Activated CD8-positive, alpha-beta T cell treated with anti-CD3 and anti-CD28 coated beads for 36 hours (primary cell): ENCODE measurements around the gene PNPLA5. TPM values are rescaled to one million over a fixed set of nuclear protein-coding genes. Genes with fewer than 3 reads are reported as not detected.

Experiments
- ATAC-seq: fragments of 200-7000 bp; cut with Tn5 transposase; one replicate; pipeline ENCODE4 v1.10.0; 2021; ENCODE audit warnings: mild to moderate bottlenecking, moderate library complexity
- CTCF ChIA-PET: fragments of 350-600 bp; sonication (Branson Sonifier 250); formaldehyde crosslinking; loops from one replicate; lab custom pipeline; 2021; ENCODE audit warnings: antibody characterized with exemption; lab: Charles Lee
- POLR2A ChIA-PET: fragments of 350-600 bp; sonication (Branson Sonifier 250); formaldehyde crosslinking; loops from one replicate; lab custom pipeline; 2021; ENCODE audit warnings: antibody characterized with exemption; lab: Charles Lee
- DNase-seq: peaks from one replicate; pipeline ENCODE4 v3.0.0-alpha.2; 2020
- H3K27ac Mint-ChIP-seq: one replicate; pipeline ENCODE4 v1.8.0; 2021; ENCODE audit warnings: mild to moderate bottlenecking, mixed read lengths
- H3K27me3 Mint-ChIP-seq: one replicate; pipeline ENCODE4 v1.8.0; 2021; ENCODE audit warnings: mixed read lengths
- H3K36me3 Mint-ChIP-seq: one replicate; pipeline ENCODE4 v1.8.0; 2021; ENCODE audit warnings: low read depth, mixed read lengths
- H3K4me1 Mint-ChIP-seq: one replicate; pipeline ENCODE4 v1.8.0; 2021; ENCODE audit warnings: low read depth, mixed read lengths
- H3K4me3 Mint-ChIP-seq: one replicate; pipeline ENCODE4 v1.8.0; 2021; ENCODE audit warnings: mild to moderate bottlenecking, moderate library complexity, mixed read lengths
- H3K9me3 Mint-ChIP-seq: one replicate; pipeline ENCODE4 v1.8.0; 2021; ENCODE audit warnings: mixed read lengths
- intact Hi-C: fragments of 100-400 bp; cut with micrococcal nuclease; formaldehyde crosslinking; loops from one replicate; pipeline ENCODE4 v1.10.0; 2022
- total RNA-seq, 2 experiments: library from RNA; stranded (reverse); gene quantifications; one replicate each; pipeline ENCODE4 v1.2.3, GENCODE V29; 2021
- TF ChIP-seq, protein P1 (sequence below): fragments of 200-600 bp; IDR thresholded peaks from one replicate; pipeline ENCODE4 v1.8.0; 2022; ENCODE audit warnings: antibody characterized with exemption, mild to moderate bottlenecking

PNPLA5 gene
- total RNA-seq, 2 experiments from 2014 or later = not detected

DNA sequence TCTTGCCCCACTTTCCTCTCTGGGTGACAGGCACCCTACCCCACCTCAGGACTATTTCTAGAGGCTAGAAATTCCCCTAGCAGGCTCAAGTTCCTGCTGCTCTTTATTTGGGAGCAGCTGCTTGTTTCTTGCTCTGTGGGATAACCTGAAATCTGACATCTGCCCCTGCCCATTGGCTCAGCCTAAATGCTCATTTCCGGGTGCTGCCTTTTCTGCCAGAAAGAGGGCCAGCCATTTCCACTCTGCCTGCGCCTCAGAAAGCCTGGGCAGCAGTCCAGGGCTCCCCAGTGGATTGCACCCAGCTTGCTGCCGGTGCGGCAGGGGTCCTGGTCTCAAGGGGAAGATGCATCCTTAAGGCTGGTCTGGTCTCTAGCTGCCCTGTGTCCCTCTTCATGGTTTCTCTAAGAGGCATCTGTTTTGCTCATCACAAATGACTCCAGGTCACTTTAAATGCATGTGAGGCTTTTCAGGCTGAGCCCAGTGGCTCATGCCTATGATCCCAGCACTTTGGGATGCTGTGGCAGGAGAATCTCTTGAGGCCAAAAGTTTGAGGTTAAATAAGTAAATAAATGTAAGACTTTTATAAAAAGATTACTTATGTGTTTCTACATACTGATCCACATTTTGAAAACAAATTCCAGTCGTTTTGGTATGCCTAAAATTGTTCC, 10.3 kb upstream of the PNPLA5 start:
- no peaks in the 10 kb centered on the region for H3K36me3 Mint-ChIP-seq
- no peak for DNase-seq
- ChIA-PET CTCF (interaction anchor here (0.8 to 2.5 kb wide), 2 partner anchors 19 kb away, joined by 3 to 6 read pairs; no protein-coding TSS in a partner anchor), POLR2A (no interaction called here)
- peaks cover 3% of the 10 kb centered on the region for H3K27me3 Mint-ChIP-seq
- H3K4me1 Mint-ChIP-seq = no peaks in the 10 kb centered on the region
- no peak overlapping the region for H3K4me3 Mint-ChIP-seq
- no peaks in the 10 kb centered on the region for H3K9me3 Mint-ChIP-seq
- no peak for ATAC-seq
- no peak overlapping the region for H3K27ac Mint-ChIP-seq
- intact Hi-C loops = no loop called here
- TF ChIP-seq, protein P1, sequence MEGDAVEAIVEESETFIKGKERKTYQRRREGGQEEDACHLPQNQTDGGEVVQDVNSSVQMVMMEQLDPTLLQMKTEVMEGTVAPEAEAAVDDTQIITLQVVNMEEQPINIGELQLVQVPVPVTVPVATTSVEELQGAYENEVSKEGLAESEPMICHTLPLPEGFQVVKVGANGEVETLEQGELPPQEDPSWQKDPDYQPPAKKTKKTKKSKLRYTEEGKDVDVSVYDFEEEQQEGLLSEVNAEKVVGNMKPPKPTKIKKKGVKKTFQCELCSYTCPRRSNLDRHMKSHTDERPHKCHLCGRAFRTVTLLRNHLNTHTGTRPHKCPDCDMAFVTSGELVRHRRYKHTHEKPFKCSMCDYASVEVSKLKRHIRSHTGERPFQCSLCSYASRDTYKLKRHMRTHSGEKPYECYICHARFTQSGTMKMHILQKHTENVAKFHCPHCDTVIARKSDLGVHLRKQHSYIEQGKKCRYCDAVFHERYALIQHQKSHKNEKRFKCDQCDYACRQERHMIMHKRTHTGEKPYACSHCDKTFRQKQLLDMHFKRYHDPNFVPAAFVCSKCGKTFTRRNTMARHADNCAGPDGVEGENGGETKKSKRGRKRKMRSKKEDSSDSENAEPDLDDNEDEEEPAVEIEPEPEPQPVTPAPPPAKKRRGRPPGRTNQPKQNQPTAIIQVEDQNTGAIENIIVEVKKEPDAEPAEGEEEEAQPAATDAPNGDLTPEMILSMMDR = no peak

DNA sequence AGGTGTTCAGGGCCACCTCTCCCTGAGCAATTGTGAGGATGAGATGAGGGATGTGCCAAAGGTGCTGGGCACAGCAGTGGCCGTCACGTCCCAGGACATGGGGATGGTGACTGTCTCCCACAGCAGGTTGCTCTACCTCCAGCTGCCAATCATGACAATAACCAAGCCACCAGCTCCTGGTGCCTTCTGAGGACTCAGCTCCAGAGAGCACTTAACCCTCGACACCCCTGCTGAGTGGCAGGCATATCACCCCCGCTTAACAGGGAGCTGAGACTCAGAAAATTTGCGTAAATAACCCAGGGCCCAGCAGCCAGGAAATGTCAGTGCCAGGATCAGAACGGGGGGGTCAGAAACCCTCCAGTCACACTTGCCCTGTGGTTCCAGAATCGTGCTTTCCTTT, 8.4 kb upstream of the PNPLA5 start:
- Mint-ChIP-seq H3K36me3 (no peaks in the 10 kb centered on the region), H3K4me1 (no peaks in the 10 kb centered on the region), H3K27me3 (peaks cover 3% of the 10 kb centered on the region), H3K27ac (no peak overlapping the region), H3K9me3 (no peaks in the 10 kb centered on the region), H3K4me3 (no peak overlapping the region)
- POLR2A ChIA-PET = interaction anchor here (1.3 kb wide), 1 partner anchor 26 kb away, joined by 4 read pairs; no protein-coding TSS in a partner anchor
- ATAC-seq (no peak), DNase-seq (no peak)
- intact Hi-C loops = no loop called here
- TF ChIP-seq, protein P1 = no peak
- CTCF ChIA-PET = interaction anchor here (1.3 to 2.4 kb wide), 2 partner anchors 15 to 17 kb away, joined by 5 to 17 read pairs; no protein-coding TSS in a partner anchor

DNA sequence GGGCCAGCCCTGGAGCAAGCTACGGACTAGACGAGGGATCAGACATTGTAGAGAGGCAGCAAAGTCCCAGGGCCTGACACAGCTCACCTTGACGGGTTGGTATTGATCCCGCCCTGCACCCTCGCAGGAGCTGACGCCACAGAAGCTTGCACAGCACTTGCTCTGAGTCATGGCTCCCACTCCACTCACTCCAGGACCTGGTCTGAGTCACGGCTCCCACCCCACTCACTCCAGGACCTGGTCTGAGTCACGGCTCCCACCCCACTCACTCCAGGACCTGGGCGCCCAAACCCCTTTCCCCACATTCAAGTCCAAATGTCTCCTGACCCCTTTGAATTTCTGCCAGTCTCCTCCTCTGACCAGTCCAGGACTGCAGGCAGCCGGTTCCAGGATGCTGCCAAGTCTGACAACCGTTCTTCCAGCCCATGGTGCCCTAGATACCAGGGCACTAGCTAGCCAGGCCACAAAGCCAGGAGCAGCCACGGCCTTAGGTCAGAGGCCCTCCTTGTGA, 6.0 kb upstream of the PNPLA5 start:
- intact Hi-C loops = no loop called here
- peaks cover 8% of the 10 kb centered on the region for H3K27me3 Mint-ChIP-seq
- TF ChIP-seq, protein P1 = no peak
- no peak overlapping the region for H3K4me3 Mint-ChIP-seq
- ChIA-PET CTCF (interaction anchor here (1.0 to 1.7 kb wide), 4 partner anchors 11 to 48 kb away, joined by 3 to 7 read pairs (median 5); no protein-coding TSS in a partner anchor), POLR2A (interaction anchor here (0.6 kb wide), 1 partner anchor 1180 kb away, joined by 3 read pairs; no protein-coding TSS in a partner anchor)
- H3K4me1 Mint-ChIP-seq = no peaks in the 10 kb centered on the region
- DNase-seq (no peak), ATAC-seq (no peak)
- H3K27ac Mint-ChIP-seq = no peak overlapping the region
- no peaks in the 10 kb centered on the region for H3K36me3 Mint-ChIP-seq
- H3K9me3 Mint-ChIP-seq = no peaks in the 10 kb centered on the region

DNA sequence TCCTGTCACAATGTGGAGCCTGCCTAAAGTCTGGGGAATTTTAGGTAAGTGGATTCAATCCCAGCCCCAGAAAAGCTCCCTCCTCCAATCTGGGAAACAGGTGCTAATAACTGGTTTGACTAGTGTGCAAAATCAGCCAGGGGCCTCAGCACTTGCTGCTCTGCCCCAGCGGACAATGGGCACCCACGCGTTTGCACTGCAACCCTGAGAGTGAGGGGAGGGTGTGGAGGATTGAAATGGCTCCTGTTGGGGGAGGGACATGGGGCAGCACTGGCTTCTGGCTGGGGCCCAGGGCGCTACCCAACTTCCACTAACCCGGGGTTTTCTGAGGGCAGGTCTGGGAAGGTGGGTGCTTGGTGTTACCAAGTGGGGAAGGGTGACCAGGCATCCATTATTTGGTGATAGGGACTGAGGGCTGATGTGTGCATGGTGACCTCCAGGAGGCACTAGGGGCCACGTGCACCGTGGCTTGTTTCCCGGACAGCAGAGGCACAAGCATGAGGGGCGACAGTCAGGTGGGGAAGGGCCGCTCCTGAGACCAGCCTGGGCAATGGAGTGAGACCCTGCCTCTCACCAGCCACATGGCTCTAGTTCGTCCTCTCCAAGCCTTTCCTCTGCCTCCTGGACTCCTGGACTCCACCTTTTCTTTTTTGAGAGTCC, 4.3 kb upstream of the PNPLA5 start:
- Mint-ChIP-seq H3K27me3 (peaks cover 12% of the 10 kb centered on the region), H3K9me3 (no peaks in the 10 kb centered on the region), H3K4me3 (no peak overlapping the region), H3K27ac (no peak overlapping the region), H3K36me3 (no peaks in the 10 kb centered on the region), H3K4me1 (peaks cover 3% of the 10 kb centered on the region)
- DNase-seq = no peak
- POLR2A ChIA-PET = no interaction called here
- no peak for ATAC-seq
- TF ChIP-seq, protein P1 = no peak
- CTCF ChIA-PET = interaction anchor here (1.5 to 1.6 kb wide), 2 partner anchors 11 to 50 kb away, joined by 3 to 5 read pairs; no protein-coding TSS in a partner anchor
- intact Hi-C loops = no loop called here
